GM19397 (cell line): ENCODE data around the gene WWC1.

Source experiments
- ATAC-seq: cut with Tn5 transposase; IDR thresholded peaks from one replicate; pipeline ENCODE4 v1.9.1; 2021; ENCODE audit warnings: mild to moderate bottlenecking, moderate library complexity; ENCODE audit not compliant: unreplicated experiment

The WWC1 gene

GRCh38 chr5:168291342-168291963 lies at the start of gene WWC1:
Gene WWC1, plus strand, starts transcription at chr5:168291645. Its CDS starts 508 bp downstream, at chr5:168292153.
- peak; percentile 80 for ATAC-seq

- no peak for ATAC-seq
Observed at GRCh38 chr5:168244838-168245559, 46.4 kb upstream of the WWC1 start.

GRCh38 chr5:168249923-168250322 lies 41.5 kb upstream of the WWC1 start:
- no peak for ATAC-seq

GRCh38 chr5:168251259-168251658 lies 40.2 kb upstream of the WWC1 start:
- no peak for ATAC-seq

- ATAC-seq: no peak
Observed at GRCh38 chr5:168254013-168254693, 37.3 kb upstream of the WWC1 start.

- no peak for ATAC-seq
Observed at GRCh38 chr5:168260353-168261226, 30.9 kb upstream of the WWC1 start.

GRCh38 chr5:168261227-168261571 lies 30.2 kb upstream of the WWC1 start:
- ATAC-seq: no peak

- no peak for ATAC-seq
Observed at GRCh38 chr5:168262042-168262743, 29.3 kb upstream of the WWC1 start.

GRCh38 chr5:168263121-168263520 lies 28.3 kb upstream of the WWC1 start:
- no peak for ATAC-seq

GRCh38 chr5:168266016-168266415 lies 25.4 kb upstream of the WWC1 start:
- no peak for ATAC-seq

GRCh38 chr5:168268949-168269936 lies 22.2 kb upstream of the WWC1 start:
- ATAC-seq: peak; percentile 89

GRCh38 chr5:168269937-168270330 lies 21.5 kb upstream of the WWC1 start:
- no peak for ATAC-seq

- ATAC-seq: no peak
Observed at GRCh38 chr5:168270476-168270875, 21.0 kb upstream of the WWC1 start.

- ATAC-seq: no peak
Observed at GRCh38 chr5:168273056-168273980, 18.1 kb upstream of the WWC1 start.

GRCh38 chr5:168274406-168274805 lies 17.0 kb upstream of the WWC1 start:
- no peak for ATAC-seq

GRCh38 chr5:168275940-168276339 lies 15.5 kb upstream of the WWC1 start:
- ATAC-seq: no peak

- ATAC-seq: no peak
Observed at GRCh38 chr5:168282120-168282519, 9.3 kb upstream of the WWC1 start.

GRCh38 chr5:168284809-168285208 lies 6.6 kb upstream of the WWC1 start:
- no peak for ATAC-seq
